HUDEP-2 (cell line): Measurements from ENCODE around the gene PRAMEF12.
A peak's percentile ranks its signal among the peaks of the same experiment; 100 is the strongest.
"Not testable (repeated sequence)": the region's sequence is repeated elsewhere in the genome, so short reads cannot be mapped to it uniquely, and the experiment has no call there.

Experiments
- DNase-seq, 76 experiments: peaks; one replicate each; lab custom pipeline; 2025; ENCODE audit not compliant: unreplicated experiment in 76 of 76; lab: John Stamatoyannopoulos, UW

Gene PRAMEF12

GRCh38 chr1:12769976-12770505, 3.5 kb upstream of the PRAMEF12 start:
- no peak for DNase-seq

GRCh38 chr1:12770620-12771019, 2.9 kb upstream of the PRAMEF12 start:
- no peak for DNase-seq

- DNase-seq, result no peak
These were observed 2.4 kb upstream of the PRAMEF12 start for GRCh38 chr1:12771186-12771585.

- DNase-seq, result no peak
These were observed 1.0 kb upstream of the PRAMEF12 start for GRCh38 chr1:12772520-12772919.

- no peak for DNase-seq
These were observed 1.3 kb downstream of the PRAMEF12 start for GRCh38 chr1:12774801-12775345.

GRCh38 chr1:12775443-12775842, 1.9 kb downstream of the PRAMEF12 start:
- no peak for DNase-seq

GRCh38 chr1:12776801-12777557, 3.4 kb downstream of the PRAMEF12 start:
- no peak for DNase-seq

GRCh38 chr1:12778061-12778460, 4.5 kb downstream of the PRAMEF12 start:
- DNase-seq, result no peak

GRCh38 chr1:12778907-12779306, 5.4 kb downstream of the PRAMEF12 start:
- DNase-seq, result no peak

GRCh38 chr1:12781488-12781887, 8.0 kb downstream of the PRAMEF12 start:
- not testable (repeated sequence) for DNase-seq

- peak in 14 of 76 experiments; percentile 2 to 34 (median 15) for DNase-seq
These were observed 10.2 kb downstream of the PRAMEF12 start for GRCh38 chr1:12783783-12784182.

GRCh38 chr1:12784729-12785128, 11.2 kb downstream of the PRAMEF12 start:
- not testable (repeated sequence) for DNase-seq

- not testable (repeated sequence) for DNase-seq
These were observed 17.6 kb downstream of the PRAMEF12 start, which contains the start of gene PRAMEF1 for GRCh38 chr1:12791097-12791496. TSS of gene PRAMEF1 (plus strand) at chr1:12791397. CDS start at chr1:12793228, 1,831 bp downstream.

GRCh38 chr1:12798911-12799310, 25.4 kb downstream of the PRAMEF12 start:
- DNase-seq, result no peak

GRCh38 chr1:12799730-12800129, 26.2 kb downstream of the PRAMEF12 start:
- DNase-seq, result no peak

- DNase-seq, result no peak
These were observed 36.4 kb downstream of the PRAMEF12 start for GRCh38 chr1:12809933-12810332.

GRCh38 chr1:12810691-12811408, 37.3 kb downstream of the PRAMEF12 start:
- no peak for DNase-seq

- DNase-seq, result no peak
These were observed 37.9 kb downstream of the PRAMEF12 start for GRCh38 chr1:12811409-12811784.

- not testable (repeated sequence) for DNase-seq
These were observed 45.5 kb downstream of the PRAMEF12 start for GRCh38 chr1:12819061-12819460.
